ENCODE data around the gene EFR3B. TPM values are rescaled to one million over a fixed set of nuclear protein-coding genes. Genes with fewer than 3 reads are reported as not detected.
"Not testable (repeated sequence)": the region's sequence is repeated elsewhere in the genome, so short reads cannot be mapped to it uniquely, and the experiment has no call there.

The EFR3B gene
- polyA plus RNA-seq, 1 experiment: 0.11 TPM

DNA sequence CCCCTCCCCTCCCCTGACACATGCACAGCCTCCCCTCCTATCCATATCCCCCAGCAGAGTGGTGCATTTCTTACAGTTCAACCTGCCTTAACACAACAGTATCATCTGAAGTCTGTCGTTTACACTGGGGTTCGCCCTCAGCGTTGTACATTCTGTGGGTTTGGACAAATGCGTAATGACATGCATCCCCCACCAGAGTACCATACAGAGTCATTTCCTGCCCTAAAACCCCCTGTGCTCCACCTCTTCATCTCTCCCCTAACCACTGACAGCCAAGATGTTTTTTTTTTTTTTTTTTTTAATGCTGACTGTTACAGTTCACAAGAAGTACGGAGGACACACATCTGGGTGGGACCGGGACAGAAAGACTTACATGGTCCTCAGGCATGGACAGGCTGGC, 103.9 kb downstream of the EFR3B start:
- TF ChIP-seq, protein P1, sequence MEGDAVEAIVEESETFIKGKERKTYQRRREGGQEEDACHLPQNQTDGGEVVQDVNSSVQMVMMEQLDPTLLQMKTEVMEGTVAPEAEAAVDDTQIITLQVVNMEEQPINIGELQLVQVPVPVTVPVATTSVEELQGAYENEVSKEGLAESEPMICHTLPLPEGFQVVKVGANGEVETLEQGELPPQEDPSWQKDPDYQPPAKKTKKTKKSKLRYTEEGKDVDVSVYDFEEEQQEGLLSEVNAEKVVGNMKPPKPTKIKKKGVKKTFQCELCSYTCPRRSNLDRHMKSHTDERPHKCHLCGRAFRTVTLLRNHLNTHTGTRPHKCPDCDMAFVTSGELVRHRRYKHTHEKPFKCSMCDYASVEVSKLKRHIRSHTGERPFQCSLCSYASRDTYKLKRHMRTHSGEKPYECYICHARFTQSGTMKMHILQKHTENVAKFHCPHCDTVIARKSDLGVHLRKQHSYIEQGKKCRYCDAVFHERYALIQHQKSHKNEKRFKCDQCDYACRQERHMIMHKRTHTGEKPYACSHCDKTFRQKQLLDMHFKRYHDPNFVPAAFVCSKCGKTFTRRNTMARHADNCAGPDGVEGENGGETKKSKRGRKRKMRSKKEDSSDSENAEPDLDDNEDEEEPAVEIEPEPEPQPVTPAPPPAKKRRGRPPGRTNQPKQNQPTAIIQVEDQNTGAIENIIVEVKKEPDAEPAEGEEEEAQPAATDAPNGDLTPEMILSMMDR (IDR thresholded peaks at IDR 0.05; ENCODE audit: insufficient read depth, low read depth, low read length): no peak
- DNase-seq (ENCODE audit: low read depth): no peak
- ChIA-PET POLR2A (no interaction called here), CTCF (interaction anchor here (0.8 kb wide), 1 partner anchor 17 kb away, joined by 3 read pairs; no protein-coding TSS in a partner anchor)
- Histone ChIP-seq H3K4me3 (ENCODE audit: low read depth, low read length) (no peak overlapping the region), H3K27me3 (ENCODE audit: control insufficient read depth, insufficient read depth, low read length) (no peaks in the 10 kb centered on the region), H3K36me3 (ENCODE audit: control insufficient read depth, insufficient read depth, low read length) (no peaks in the 10 kb centered on the region)

DNA sequence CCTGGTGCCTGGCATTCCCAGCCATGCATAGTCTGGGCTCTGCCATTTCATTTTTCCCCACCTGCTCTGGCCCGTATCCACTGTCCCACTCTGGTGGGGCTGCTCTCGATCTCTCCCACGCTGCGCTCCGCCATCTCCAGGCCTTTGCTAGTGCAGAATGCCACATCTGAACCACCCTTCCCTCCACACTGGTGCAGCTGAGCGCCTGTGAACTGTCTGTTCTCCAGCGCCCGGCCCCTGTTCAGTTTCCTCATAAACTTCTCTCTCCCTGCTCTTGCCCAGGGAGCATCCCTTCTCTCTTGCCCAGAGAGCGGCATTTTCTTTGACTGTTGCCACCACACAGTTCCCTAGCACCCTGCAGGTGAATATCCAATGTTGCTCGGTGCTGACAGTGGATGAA, 105.0 kb downstream of the EFR3B start:
- CTCF ChIA-PET: no interaction called here
- no peak for DNase-seq (ENCODE audit: low read depth)

DNA sequence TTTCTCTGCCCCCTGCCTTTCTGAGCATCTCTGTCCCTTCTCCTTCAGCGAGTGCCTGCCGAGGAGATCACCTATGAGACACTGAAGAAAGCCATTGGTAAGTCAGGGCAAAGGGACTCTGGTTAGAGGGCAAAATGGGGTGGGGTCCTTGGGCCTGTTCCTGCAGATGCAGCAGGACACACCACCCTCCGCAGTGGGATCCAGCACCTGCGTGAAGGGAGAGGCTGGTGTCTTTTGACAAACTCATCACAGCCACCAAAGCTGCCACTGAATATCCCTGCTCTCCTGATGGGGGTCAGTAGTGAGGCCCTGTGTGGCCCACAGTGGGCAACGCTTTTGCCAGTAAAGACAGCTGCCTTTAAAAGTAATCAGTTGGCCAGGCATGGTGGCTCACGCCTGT, 107.8 kb downstream of the EFR3B start:
- DNase-seq (ENCODE audit: low read depth): no peak
- Histone ChIP-seq H3K27me3 (ENCODE audit: control insufficient read depth, insufficient read depth, low read length) (no peaks in the 10 kb centered on the region), H3K36me3 (ENCODE audit: control insufficient read depth, insufficient read depth, low read length) (no peaks in the 10 kb centered on the region), H3K4me3 (ENCODE audit: low read depth, low read length) (no peak overlapping the region)
- ChIA-PET CTCF (interaction anchor here (1.0 to 1.3 kb wide), 2 partner anchors 10 to 174 kb away, joined by 4 read pairs; no protein-coding TSS in a partner anchor), POLR2A (no interaction called here)
- TF ChIP-seq, protein P1 (IDR thresholded peaks at IDR 0.05; ENCODE audit: insufficient read depth, low read depth, low read length): no peak

More for the DNA sequence above, 105.0 kb downstream of the EFR3B start:
- H3K36me3 ChIP-seq (ENCODE audit: control insufficient read depth, insufficient read depth, low read length): no peaks in the 10 kb centered on the region
- H3K4me3 ChIP-seq (ENCODE audit: low read depth, low read length): no peak overlapping the region
- H3K27me3 ChIP-seq (ENCODE audit: control insufficient read depth, insufficient read depth, low read length): no peaks in the 10 kb centered on the region
- POLR2A ChIA-PET: no interaction called here
- TF ChIP-seq, protein P1 (IDR thresholded peaks at IDR 0.05; ENCODE audit: insufficient read depth, low read depth, low read length): no peak

DNA sequence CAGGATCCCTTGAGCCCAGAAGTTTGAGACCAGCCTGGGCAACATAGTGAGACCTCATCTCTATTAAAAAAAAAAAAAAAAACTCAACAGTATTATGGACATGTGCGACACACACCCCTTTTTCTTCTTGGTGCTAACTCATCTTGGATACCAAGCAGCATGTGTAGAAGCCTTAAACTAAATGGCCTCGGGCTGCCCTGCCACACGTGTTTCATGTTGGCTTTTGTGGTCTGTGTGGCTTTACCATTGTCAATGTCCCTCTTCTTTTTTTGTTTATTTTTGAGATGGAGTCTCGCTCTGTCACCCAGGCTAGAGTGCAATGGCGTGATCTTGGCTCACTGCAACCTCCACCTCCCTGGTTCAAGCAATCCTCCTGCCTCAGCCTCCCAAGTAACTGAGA, 109.1 kb downstream of the EFR3B start:
- POLR2A ChIA-PET, CTCF ChIA-PET: not testable (repeated sequence)

DNA sequence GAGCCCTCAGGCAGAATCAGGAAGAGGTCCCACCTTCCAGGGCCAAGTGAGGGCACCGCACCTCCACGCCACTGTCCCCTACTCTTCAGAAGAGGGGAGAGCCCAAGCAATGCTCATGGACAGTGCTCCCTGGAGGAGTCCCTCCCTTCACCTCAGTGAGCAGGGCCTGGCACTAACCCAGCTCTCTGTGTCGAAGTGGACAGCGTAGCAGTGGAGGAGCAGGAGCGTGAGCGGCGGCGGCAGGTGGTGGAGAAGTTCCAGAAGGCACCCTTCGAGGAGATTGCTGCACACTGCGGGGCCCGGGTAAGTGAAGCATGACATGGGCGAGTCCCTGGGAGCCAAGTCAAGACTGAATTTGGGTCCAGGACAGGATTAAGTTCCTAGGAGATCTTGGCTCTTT, 109.8 kb downstream of the EFR3B start:
- Histone ChIP-seq H3K27me3 (ENCODE audit: control insufficient read depth, insufficient read depth, low read length) (peaks cover 1% of the 10 kb centered on the region; the same call in 1 of the 2 replicates), H3K36me3 (ENCODE audit: control insufficient read depth, insufficient read depth, low read length) (no peaks in the 10 kb centered on the region), H3K4me3 (ENCODE audit: low read depth, low read length) (no peak overlapping the region)
- ChIA-PET CTCF (no interaction called here), POLR2A (no interaction called here)
- TF ChIP-seq, protein P1 (IDR thresholded peaks at IDR 0.05; ENCODE audit: insufficient read depth, low read depth, low read length): no peak
- DNase-seq (ENCODE audit: low read depth): no peak

More for the DNA sequence above, 109.1 kb downstream of the EFR3B start:
- not testable (repeated sequence) for H3K36me3 ChIP-seq (ENCODE audit: control insufficient read depth, insufficient read depth, low read length); H3K4me3 ChIP-seq (ENCODE audit: low read depth, low read length); DNase-seq (ENCODE audit: low read depth); H3K27me3 ChIP-seq (ENCODE audit: control insufficient read depth, insufficient read depth, low read length)

DNA sequence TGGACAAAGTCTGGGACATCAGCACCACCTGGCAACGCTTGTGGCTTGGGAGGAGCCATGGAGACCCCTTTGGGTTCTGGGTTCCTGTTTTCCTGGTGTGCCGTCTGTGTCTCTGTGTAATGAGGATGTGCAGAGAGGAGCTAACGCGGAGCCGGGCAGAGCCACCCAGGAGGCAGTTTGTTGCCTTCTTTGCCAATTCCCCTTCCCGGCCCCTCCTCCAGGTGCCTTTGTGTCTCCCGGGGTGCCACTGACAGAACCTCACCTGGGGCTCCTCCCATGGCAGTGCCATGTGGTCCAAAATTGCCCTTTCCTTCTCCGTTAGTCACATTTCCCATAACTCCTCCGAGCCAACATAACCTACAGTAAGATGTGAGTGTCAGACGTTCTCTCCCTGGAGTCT, 113.5 kb downstream of the EFR3B start:
- TF ChIP-seq, protein P1 (IDR thresholded peaks at IDR 0.05; ENCODE audit: insufficient read depth, low read depth, low read length): no peak
- Histone ChIP-seq H3K4me3 (ENCODE audit: low read depth, low read length) (no peak overlapping the region), H3K36me3 (ENCODE audit: control insufficient read depth, insufficient read depth, low read length) (no peaks in the 10 kb centered on the region), H3K27me3 (ENCODE audit: control insufficient read depth, insufficient read depth, low read length) (peaks cover 1% of the 10 kb centered on the region; the same call in 1 of the 2 replicates)
- POLR2A ChIA-PET: no interaction called here
- DNase-seq (ENCODE audit: low read depth): no peak
- CTCF ChIA-PET: interaction anchor here (0.6 kb wide), 1 partner anchor 899 kb away, joined by 4 read pairs; no protein-coding TSS in a partner anchor

Measured in BJ (cell line).